Aorta (tissue), 5 donors: ENCODE results near the gene SKP1. TPM values are rescaled to one million over a fixed set of nuclear protein-coding genes. Genes with fewer than 3 reads are reported as not detected.

Source experiments
- ATAC-seq: fragments of 200-7000 bp; cut with Tn5 transposase; one replicate; pipeline ENCODE4 v1.9.1; 2022; ENCODE audit warnings: moderate library complexity; ENCODE audit not compliant: low FRiP score
- DNase-seq, 2 donors: peaks; one replicate each; pipeline ENCODE4 v3.0.0-alpha.2; 2020
- H3K27ac ChIP-seq, 2 donors: one replicate each; pipeline ENCODE4 v1.5.1; 2013; ENCODE audit warnings: low read length in 2 of 2, mild to moderate bottlenecking in 2 of 2, moderate library complexity in 2 of 2, control low read depth in 1 of 2, inconsistent platforms in 1 of 2, low read depth in 1 of 2
- H3K27me3 ChIP-seq, 2 donors: one replicate each; pipeline ENCODE4 v1.6.1; 2013; ENCODE audit warnings: control low read depth in 1 of 2, low read length in 1 of 2, mild to moderate bottlenecking in 1 of 2, moderate library complexity in 1 of 2; ENCODE audit not compliant: insufficient read depth in 2 of 2, control insufficient read depth in 1 of 2
- H3K36me3 ChIP-seq, 2 donors: one replicate each; pipeline ENCODE4 v1.6.1; 2013; ENCODE audit warnings: control low read depth in 1 of 2, low read length in 1 of 2, mild to moderate bottlenecking in 1 of 2; ENCODE audit not compliant: insufficient read depth in 2 of 2, control insufficient read depth in 1 of 2
- H3K4me1 ChIP-seq, 2 donors: one replicate each; pipeline ENCODE4 v1.6.1; 2013; ENCODE audit warnings: low read length in 2 of 2, control low read depth in 1 of 2, mild to moderate bottlenecking in 1 of 2, moderate library complexity in 1 of 2; ENCODE audit not compliant: insufficient read depth in 2 of 2, control insufficient read depth in 1 of 2
- H3K4me3 ChIP-seq, 2 donors: one replicate each; pipeline ENCODE4 v1.5.1; 2013; ENCODE audit warnings: low read length in 2 of 2, control low read depth in 1 of 2, mild to moderate bottlenecking in 1 of 2
- H3K9me3 ChIP-seq: one replicate; pipeline ENCODE4 v1.6.1; 2013; ENCODE audit warnings: mild to moderate bottlenecking, low read length; ENCODE audit not compliant: control insufficient read depth
- WGBS, 2 donors: extraction: QIAGEN DNeasy Blood & Tissue Kit; methylation state at CpG; one replicate each; pipeline ENCODE4 v1.1.7; 2013; 5-methylcytosine and 5-hydroxymethylcytosine counted together
- intact Hi-C, 2 donors: fragments of 100-400 bp; cut with DNase I; formaldehyde crosslinking; loops; one replicate each; pipeline versions ENCODE4 v1.14.2 to v1.15.0; 2022
- polyA plus RNA-seq, 2 donors: library from polyadenylated mRNA; stranded (reverse); fragments of 200-250 nt; gene quantifications; one replicate each; pipeline ENCODE4 v1.2.3, GENCODE V29; 2013
- total RNA-seq, 2 donors: library from RNA; stranded (reverse); fragmentation: NEBNext Ultra II Directional; extraction: Animal tissue kit (Norgen Biotek cat#: 25700); gene quantifications; one replicate each; pipeline ENCODE4 v1.2.1, GENCODE V29; 2021
- donor health status: healthy with polysubstance abuse.
- donor health status: Bipolar disorder and iron deficiency.
- donor health status: DM: no; HTN: no; CAD: no.
- donor health status: DM: no; HTN: no; CAD: no.
- donor health status: DM: yes; HTN: yes; CAD: no.

The SKP1 gene
- total and polyA plus RNA-seq, 4 donors: 304 to 1,152 (median 513) TPM

DNA sequence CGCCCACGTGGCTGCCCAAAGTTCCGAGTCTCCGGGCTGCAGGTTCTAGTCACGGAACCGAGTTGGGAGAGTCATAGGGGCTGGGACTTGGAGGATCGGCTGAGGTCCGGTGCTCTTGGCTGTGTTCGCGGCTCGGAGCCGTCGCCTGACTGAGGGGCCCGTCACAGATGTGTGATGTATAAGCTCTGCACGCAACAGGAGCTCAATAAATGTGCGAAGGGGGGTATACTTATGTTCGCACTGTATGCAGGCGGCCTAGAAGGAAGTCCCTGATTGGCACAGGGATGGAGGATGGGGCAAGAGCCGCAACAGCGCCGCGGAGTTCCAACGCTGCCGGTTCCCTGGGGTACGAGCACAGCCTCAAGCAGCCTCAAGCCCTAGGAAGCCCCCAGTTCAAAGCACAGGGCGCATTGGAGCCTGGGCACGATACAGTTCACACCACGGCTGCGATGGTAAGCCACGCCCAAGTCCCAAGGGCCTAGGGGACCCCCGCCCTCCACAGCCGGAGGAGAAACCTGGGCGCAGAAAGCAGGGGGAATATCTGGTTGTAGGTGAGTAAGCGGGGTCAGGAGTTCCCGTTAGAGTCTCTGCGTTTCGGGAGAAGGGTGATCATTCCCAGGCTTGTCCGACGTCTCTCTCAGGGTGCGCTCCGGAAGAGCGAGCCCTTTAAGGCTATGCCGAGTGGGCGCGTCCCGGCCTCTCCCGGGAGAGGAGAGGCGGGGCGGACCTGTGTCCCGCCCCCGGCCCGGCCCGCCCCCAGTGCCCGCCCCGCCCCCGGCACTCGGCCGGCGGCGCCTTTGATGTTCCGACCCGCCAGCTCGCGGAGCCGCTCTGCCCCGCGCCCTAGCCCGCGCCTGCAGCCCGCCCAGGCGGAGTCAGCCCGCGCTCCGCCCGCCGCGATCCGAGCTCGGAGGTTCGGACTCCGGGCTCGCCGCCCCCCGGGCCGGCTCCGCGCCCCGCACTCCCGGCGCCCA lies 62.6 kb downstream of the SKP1 start, which contains the start of gene TCF7:
Gene TCF7, plus strand, starts transcription at position 780 of the 974 bp plus-strand sequence. CDS start 226 bp downstream, outside the sequence.
- WGBS, 2 donors: 1% methylated on average over 68 to 90 of the region's 90 CpGs
- intact Hi-C loops: no loop called here
- DNase-seq: peak; percentile 74 to 91

DNA sequence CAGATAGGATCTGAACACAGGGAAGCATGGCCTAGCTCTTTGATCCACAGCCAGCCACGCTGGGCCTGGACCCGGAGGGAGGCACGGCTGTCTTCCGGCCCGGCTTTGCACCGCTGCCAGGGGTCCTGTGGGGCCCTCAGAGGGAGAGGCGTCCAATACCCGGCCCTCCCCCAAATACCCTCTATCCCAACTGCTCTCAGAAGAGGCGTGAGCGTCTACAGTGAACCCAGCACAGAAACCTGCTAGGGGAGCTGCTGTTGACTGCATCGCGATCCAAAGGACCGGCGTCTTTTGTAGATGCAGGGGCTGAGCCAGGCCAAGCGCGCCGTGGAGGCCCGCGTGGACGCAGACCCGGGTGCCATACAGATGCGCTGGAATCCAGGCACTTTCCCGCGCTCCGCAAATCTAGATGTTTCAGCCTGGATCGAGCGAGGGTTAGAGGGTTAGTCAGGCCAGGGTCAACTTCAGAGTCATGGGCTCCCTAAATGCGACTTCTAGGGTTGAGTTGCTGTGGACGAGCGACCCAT lies 63.3 kb downstream of the SKP1 start:
- intact Hi-C loops: no loop called here
- Histone ChIP-seq H3K36me3 (no peaks in the 10 kb centered on the region), H3K9me3 (no peaks in the 10 kb centered on the region), H3K27ac (no peak overlapping the region), H3K4me3 (no peak overlapping the region), H3K4me1 (no peaks in the 10 kb centered on the region), H3K27me3 (no peaks in the 10 kb centered on the region)
- no peak for DNase-seq
- 7% methylated on average over 28 to 30 of the region's 30 CpGs for whole genome bisulfite sequencing, 2 donors
- ATAC-seq: no peak

More for the DNA sequence above, 62.6 kb downstream of the SKP1 start, which contains the start of gene TCF7:
- Histone ChIP-seq H3K4me3 (peak within 1 kb of the TSS; percentile 40 to 68), H3K27ac (no peak within 1 kb of the TSS), H3K27me3 (no peaks in the 10 kb centered on the region), H3K4me1 (no peaks in the 10 kb centered on the region), H3K36me3 (no peaks in the 10 kb centered on the region), H3K9me3 (no peaks in the 10 kb centered on the region)
- ATAC-seq: peak; percentile 87

DNA sequence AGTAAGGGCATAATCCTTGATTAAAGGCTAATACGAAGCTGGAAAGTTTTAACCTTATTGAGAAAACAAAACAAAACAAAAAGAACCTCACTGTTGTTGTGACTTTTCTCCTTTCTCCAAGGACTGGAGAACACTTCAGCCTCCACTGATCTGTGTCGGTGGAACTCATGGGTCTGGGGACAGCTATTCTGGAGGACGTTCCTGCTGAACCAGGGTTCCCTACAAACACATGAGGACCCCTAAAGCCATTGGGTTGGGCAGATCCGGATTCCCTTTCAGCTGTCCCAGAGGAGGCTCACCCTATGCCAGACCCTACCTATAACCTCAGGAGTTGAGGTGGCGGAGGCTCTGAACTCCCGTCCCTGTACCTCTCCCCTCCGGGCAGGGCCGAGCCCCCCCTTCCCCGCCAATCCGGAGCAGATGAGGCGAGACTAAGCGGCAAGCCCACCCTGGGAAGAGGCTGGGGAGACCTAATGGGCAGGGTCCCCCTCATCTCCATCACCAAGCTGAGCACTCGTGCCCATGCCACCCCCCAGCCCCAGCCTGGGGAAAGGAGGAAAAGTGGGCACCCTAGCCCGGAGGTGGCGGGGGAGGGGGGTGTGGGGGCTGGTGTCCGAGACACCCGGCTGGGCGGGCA lies 63.9 kb downstream of the SKP1 start:
- peak; percentile 2 for ATAC-seq
- intact Hi-C loops: no loop called here
- Histone ChIP-seq H3K27me3 (no peaks in the 10 kb centered on the region), H3K36me3 (no peaks in the 10 kb centered on the region), H3K4me1 (no peaks in the 10 kb centered on the region), H3K4me3 (no peak overlapping the region), H3K9me3 (no peaks in the 10 kb centered on the region), H3K27ac (no peak overlapping the region)
- DNase-seq: no peak
- 61 to 64% methylated on average over 18 of the region's 18 CpGs for WGBS, 2 donors

DNA sequence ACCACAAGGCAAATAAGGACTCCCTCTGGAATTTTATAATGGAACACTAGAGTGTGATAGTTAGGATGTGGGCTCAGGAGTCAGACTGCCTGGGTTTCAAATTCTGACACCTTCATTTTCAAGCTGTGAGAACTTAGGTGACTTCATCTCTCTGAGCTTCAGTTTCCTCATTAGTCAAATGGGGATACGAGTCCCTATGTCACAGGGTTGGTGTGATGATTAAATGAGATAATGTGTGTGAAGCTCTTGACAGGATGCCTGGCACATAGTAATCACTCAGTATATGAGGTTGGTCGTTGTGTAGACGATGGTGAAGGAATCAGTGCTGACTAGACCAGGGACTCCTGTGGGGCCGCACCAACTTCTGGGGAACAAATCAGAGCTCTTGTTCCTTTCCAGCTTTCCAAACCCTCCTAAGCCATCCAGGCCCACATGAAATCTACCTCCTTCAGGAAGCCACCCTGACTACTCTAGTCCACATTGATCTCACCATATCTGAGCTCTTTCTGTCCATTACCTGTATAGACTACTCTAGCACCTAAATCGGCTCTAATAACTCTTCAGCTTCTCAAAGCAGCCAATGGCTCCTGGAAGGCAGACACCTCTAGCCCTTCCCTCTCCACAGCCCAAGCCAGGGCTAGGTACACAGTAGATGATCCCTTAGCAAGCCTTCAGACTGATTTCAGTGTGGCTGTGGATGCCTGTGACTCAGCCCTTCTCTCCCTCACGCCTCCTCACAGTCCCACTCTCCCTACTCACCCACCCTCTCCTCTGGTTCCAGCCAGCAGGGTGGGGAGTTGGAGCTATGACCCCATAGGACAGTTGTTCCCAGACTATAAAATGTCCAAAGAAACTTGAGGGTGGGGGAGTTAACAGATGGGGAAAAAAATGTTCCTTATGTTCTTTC lies 64.8 kb downstream of the SKP1 start:
- Histone ChIP-seq H3K4me3 (no peak overlapping the region), H3K27me3 (no peaks in the 10 kb centered on the region), H3K36me3 (no peaks in the 10 kb centered on the region), H3K27ac (no peak overlapping the region), H3K4me1 (no peaks in the 10 kb centered on the region), H3K9me3 (no peaks in the 10 kb centered on the region)
- intact Hi-C loops: no loop called here
- WGBS, 2 donors: 90 to 94% methylated on average over 6 of the region's 6 CpGs
- DNase-seq: no peak
- ATAC-seq: no peak

DNA sequence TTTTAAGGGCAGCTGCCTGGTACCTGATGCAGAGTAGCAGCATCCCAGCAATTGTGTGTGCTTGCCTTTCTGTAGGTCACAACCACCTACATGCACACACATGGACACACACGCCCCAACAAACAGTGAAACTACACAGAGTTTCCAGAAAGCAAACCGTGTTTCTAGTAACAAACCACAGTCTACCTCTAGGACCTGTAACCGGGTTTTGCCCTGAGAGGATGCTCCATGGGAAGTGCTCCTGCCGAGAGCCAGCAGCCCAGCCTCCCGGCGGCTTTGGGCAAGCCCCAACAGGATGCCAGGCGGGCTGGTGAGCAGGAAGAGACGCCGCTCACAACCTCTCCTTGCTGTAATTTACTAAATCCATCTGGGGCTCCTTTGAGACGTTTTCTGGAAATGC lies 66.4 kb downstream of the SKP1 start:
- Histone ChIP-seq H3K4me1 (no peaks in the 10 kb centered on the region), H3K36me3 (no peaks in the 10 kb centered on the region), H3K9me3 (no peaks in the 10 kb centered on the region), H3K27ac (no peak overlapping the region), H3K4me3 (no peak overlapping the region), H3K27me3 (no peaks in the 10 kb centered on the region)
- no peak for DNase-seq
- 93 to 97% methylated on average over 10 of the region's 10 CpGs for WGBS, 2 donors
- no peak for ATAC-seq
- intact Hi-C loops: no loop called here

DNA sequence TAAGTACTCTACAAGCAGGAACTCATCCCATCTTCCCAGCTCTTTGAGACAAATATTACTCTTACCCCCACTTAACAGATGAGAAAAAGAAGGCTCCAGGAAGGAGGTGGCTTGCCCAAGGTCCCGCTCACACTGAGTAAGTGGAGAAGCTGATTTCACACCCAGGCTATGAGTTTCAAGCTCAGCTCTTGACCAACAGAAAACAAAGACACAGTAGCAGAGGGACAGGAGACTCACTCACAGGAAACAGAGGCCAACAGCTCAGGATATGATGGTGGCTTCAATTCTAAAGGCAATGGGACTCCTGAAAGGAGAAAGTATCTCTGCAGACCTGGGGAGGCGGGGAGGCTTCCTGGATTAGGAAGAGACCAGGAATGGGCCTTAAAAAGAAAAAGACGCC lies 69.0 kb downstream of the SKP1 start:
- Histone ChIP-seq H3K27ac (no peak overlapping the region), H3K4me1 (no peaks in the 10 kb centered on the region), H3K36me3 (no peaks in the 10 kb centered on the region), H3K27me3 (no peaks in the 10 kb centered on the region), H3K4me3 (no peak overlapping the region), H3K9me3 (no peaks in the 10 kb centered on the region)
- ATAC-seq (no peak), DNase-seq (no peak)
- 98 to 100% methylated on average over 3 of the region's 3 CpGs for WGBS, 2 donors
- intact Hi-C loops: no loop called here

DNA sequence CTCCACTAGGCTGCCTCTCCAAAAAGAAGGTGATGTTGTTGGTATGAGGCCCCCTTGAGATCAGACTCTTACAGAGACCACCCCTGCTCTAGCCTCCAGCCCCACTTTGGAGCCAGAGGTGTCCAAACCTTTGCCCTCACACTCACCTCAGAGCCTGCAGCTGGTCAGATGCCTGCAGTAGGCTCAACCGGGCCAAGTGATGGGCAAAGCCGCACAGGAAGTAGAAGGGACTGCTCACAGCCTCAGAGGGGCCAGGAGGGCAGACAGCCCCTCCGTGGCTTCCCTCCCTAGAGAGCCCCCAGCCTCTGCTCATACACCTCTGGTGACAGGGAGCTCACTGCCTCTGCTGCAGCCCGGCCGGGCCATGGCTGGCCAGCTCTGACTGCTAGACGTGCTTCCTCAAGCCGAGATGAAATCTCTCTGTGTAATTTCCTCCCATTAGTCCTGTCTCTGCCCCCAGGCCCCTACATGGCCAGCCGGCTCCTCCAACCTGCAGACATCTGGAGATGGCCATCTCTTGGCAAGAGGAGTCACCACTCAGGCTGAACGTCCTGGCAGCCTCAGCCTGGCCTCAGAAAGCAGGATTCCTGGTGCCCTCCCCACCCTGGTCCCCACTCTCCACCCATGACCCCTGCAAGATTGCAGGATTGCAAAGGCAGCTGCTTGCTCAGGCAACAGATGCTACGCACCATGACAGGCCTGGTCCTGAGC lies 69.6 kb downstream of the SKP1 start:
- H3K27me3 ChIP-seq: no peaks in the 10 kb centered on the region
- no peak overlapping the region for H3K4me3 ChIP-seq
- no peaks in the 10 kb centered on the region for H3K36me3 ChIP-seq
- H3K27ac ChIP-seq: no peak overlapping the region
- H3K9me3 ChIP-seq: no peaks in the 10 kb centered on the region
- intact Hi-C loops: no loop called here
- whole genome bisulfite sequencing, 2 donors: 95% methylated on average over 10 of the region's 10 CpGs
- ATAC-seq (no peak), DNase-seq (no peak)
- no peaks in the 10 kb centered on the region for H3K4me1 ChIP-seq
